GM18508 (cell line): Measurements from ENCODE around the gene ARPC1B.
"Not testable (repeated sequence)": the region's sequence is repeated elsewhere in the genome, so short reads cannot be mapped to it uniquely, and the experiment has no call there.

ENCODE experiments used
- ATAC-seq: cut with Tn5 transposase; IDR thresholded peaks from one replicate; pipeline ENCODE4 v1.9.1; 2021; ENCODE audit warnings: moderate number of reproducible peaks; ENCODE audit not compliant: insufficient read depth, unreplicated experiment

ARPC1B gene

GRCh38 chr7:99387239-99387635 lies 12.7 kb downstream of the ARPC1B start:
- ATAC-seq = not testable (repeated sequence)

DNA sequence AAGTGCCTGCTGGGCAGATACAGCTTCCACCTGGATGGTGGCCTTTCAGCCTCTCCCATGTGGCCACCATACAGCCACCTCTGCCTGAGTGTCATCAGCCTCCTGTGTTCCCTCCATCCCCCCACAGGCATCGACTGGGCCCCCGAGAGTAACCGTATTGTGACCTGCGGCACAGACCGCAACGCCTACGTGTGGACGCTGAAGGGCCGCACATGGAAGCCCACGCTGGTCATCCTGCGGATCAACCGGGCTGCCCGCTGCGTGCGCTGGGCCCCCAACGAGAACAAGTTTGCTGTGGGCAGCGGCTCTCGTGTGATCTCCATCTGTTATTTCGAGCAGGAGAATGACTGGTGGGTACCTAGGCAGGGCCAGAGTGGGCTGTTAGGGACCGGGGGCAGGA lies 13.4 kb downstream of the ARPC1B start:
- ATAC-seq = no peak

GRCh38 chr7:99389772-99390171 lies 15.2 kb downstream of the ARPC1B start:
- no peak for ATAC-seq

GRCh38 chr7:99390941-99391602 lies 16.5 kb downstream of the ARPC1B start:
- ATAC-seq = no peak

DNA sequence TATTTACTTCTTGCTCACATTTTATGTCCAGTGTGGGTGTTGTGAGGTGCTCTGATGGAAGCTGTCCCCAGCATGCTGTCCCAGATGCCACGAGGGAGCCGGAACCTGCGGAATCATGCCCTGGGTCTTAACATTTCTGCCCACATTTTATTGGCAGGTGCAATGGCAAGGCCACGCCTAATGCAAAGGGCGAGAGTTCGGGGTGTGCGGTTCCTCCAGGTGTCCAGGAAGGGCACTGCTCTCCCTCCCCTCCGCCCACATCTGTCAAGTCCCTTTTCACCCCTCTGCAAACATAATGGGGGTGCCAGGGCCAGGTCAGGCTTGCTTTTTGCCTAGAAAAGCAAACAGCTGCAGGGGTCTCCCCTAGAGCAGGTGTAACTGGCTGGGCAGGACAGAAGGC lies 17.5 kb downstream of the ARPC1B start:
- ATAC-seq = no peak

DNA sequence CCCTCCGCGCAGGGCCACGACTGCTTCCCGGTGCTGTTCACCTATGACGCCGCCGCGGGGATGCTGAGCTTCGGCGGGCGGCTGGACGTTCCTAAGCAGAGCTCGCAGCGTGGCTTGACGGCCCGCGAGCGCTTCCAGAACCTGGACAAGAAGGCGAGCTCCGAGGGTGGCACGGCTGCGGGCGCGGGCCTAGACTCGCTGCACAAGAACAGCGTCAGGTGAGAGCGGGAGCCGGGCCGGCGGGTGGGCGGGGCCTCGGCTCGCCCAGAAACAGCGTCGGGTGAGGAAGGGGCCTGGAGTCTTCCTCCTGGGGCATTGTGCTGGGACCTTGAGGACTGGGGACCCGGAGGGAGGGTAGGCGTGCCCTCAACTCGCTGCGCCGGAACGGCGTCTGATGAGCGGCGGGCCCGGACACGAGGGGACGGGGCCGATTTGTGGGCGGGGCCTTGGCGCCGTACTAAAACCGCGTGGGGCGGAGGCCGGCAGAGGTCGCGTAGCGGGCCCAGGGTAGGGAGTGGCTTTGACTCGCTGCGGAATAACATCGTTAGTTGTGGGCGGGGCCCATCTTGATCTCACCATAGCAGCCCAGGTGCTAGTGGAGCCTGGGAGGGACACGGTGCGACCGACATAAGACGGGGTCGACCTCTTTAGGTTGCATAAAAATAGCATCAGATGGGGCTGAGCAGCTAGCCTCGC lies 18.3 kb downstream of the ARPC1B start:
- ATAC-seq = no peak

DNA sequence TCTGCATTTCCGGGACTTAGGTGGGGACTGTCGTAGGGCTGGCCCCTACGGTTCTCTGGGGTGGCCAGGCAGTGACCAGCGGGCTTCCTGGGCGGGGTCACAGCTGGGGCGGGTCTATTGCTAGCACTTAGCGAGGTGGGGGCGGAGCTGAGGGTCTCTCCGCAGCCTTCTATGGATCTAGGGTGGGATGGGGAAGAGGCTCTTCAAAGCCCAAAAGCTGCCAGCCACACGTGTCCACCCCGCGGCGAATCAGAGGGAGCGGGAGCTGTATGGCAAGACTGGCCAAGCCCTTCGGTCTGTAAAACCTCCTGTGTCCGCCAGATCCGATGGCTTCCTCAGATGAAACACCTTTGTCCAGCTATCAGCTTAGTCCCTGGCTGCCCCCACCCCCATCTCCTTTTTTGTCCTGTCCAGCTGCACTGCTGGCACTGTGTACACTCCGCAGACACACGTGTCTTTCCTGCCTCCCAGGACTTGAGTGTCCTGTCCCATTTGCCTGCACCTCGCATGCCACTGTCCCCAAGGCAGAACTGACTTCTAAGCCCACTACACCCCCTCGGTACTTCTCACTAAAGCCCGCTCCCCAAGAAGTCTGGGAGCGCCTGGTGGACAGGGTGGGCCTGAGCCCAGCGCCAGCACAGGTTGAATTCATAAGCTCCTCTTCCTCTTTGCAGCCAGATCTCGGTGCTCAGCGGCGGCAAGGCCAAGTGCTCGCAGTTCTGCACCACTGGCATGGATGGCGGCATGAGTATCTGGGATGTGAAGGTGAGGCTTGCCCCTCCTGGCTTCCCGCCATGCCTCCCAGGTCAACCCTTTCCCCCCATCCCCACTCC lies 19.0 kb downstream of the ARPC1B start:
- no peak for ATAC-seq

DNA sequence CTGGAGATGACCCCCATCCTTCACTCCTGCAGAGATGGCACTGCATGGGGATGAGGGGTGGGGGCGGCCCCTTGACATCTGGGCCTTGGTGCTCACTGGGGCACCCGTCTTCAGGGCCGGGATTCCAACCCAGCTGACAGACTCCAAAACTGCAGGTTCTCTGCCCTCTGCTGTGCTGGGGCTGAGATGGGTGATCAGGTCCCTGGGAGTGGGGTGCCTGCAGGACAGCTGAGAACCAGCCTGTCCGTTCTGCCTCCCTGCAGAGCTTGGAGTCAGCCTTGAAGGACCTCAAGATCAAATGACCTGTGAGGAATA lies 19.6 kb downstream of the ARPC1B start:
- no peak for ATAC-seq

- ATAC-seq = no peak
Observed at GRCh38 chr7:99395616-99396327, 21.2 kb downstream of the ARPC1B start.

- ATAC-seq = no peak
Observed at GRCh38 chr7:99396418-99397296, 22.1 kb downstream of the ARPC1B start.

GRCh38 chr7:99397297-99397983 lies 22.9 kb downstream of the ARPC1B start:
- no peak for ATAC-seq

DNA sequence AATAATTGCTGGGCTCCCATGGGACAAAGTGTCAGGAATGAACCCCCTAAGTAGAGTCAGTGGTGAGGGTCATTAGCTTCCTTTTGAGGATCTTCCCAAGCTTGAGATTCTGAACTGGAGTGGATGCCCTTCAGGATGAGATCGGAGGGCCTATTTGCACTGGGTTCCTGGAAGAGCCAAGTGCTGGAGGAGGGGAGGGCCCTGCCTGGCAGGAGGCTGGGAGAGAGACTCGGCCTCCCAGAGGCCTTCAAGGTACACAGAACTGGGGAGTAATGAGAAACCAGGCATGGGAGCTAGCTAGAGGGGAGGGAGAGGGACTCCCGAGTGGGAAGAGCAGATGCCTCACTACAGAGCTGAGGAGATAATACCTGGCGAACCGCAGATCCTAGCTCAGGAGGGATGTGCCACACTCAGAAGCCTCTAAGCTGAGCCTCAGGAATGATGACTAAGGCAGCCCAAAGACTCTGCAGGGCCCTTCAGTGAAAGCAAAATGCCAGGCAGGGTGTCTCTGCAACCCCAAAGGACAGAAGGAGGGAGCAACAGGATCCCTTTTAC lies 24.4 kb downstream of the ARPC1B start:
- no peak for ATAC-seq

GRCh38 chr7:99399597-99399996 lies 25.1 kb downstream of the ARPC1B start:
- ATAC-seq = no peak

DNA sequence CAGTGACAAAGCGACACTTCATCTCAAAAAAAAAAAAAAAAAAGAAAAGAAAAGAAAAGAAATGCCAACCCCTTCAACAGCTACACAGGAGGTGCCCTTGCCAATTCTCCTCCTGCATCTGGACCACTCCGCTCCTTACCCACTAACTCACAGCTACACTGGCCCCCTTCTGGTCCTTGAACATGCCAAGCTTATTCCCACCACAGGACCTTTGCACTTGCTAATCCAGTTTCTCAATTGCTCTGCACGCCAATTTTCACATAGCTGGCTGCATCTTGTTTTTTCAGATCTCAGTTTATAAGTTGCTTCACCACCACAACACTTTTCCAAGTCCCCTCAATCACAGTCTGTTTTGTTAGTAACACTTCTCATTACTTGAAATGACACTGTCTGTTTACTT lies 28.3 kb downstream of the ARPC1B start:
- no peak for ATAC-seq

GRCh38 chr7:99403764-99404163 lies 29.2 kb downstream of the ARPC1B start:
- ATAC-seq = no peak

- no peak for ATAC-seq
Observed at GRCh38 chr7:99404235-99404976, 29.9 kb downstream of the ARPC1B start.

GRCh38 chr7:99404977-99405320 lies 30.4 kb downstream of the ARPC1B start:
- ATAC-seq = no peak

- ATAC-seq = no peak
Observed at GRCh38 chr7:99406557-99406956, 32.0 kb downstream of the ARPC1B start.
